GM12874 (cell line): ENCODE measurements around the gene ZBTB8B.

ENCODE experiments used
- CTCF ChIP-seq: IDR thresholded peaks from 2 replicates; pipeline ENCODE4 v1.5.1; 2011; ENCODE audit warnings: low read depth, mild to moderate bottlenecking, control low read depth, low read length, moderate library complexity; ENCODE audit not compliant: insufficient read depth

Gene ZBTB8B

DNA sequence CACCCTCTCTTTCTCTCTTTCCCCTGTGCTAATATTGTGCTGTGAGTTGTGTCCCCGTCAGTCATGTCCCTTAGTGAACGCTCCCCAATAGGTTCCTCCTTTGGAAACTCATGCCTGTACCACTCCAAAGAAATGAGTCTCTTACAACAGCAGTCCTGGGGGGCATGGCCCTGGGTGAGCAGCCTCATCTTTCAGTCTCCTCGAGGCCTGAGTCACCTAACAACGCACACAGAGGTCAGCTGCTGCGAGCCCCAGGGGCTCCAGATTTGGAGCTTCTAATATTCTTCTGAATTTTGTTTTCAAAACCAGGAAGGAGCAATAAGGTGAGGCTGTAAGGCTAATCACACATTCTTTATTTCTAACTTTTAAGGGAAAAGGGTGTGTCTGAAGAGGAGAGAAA, 43.9 kb downstream of the ZBTB8B start:
- TF ChIP-seq CTCF = no peak

GRCh38 chr1:32509939-32510338, 45.1 kb downstream of the ZBTB8B start:
- no peak for TF ChIP-seq CTCF
